ENCODE results near the gene HIPK4. TPM values are rescaled to one million over a fixed set of nuclear protein-coding genes. Genes with fewer than 3 reads are reported as not detected.

HIPK4 gene, protein sequence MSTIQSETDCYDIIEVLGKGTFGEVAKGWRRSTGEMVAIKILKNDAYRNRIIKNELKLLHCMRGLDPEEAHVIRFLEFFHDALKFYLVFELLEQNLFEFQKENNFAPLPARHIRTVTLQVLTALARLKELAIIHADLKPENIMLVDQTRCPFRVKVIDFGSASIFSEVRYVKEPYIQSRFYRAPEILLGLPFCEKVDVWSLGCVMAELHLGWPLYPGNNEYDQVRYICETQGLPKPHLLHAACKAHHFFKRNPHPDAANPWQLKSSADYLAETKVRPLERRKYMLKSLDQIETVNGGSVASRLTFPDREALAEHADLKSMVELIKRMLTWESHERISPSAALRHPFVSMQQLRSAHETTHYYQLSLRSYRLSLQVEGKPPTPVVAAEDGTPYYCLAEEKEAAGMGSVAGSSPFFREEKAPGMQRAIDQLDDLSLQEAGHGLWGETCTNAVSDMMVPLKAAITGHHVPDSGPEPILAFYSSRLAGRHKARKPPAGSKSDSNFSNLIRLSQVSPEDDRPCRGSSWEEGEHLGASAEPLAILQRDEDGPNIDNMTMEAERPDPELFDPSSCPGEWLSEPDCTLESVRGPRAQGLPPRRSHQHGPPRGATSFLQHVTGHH
- 0.06 and 0.13 TPM in 2 replicates for total RNA-seq

DNA sequence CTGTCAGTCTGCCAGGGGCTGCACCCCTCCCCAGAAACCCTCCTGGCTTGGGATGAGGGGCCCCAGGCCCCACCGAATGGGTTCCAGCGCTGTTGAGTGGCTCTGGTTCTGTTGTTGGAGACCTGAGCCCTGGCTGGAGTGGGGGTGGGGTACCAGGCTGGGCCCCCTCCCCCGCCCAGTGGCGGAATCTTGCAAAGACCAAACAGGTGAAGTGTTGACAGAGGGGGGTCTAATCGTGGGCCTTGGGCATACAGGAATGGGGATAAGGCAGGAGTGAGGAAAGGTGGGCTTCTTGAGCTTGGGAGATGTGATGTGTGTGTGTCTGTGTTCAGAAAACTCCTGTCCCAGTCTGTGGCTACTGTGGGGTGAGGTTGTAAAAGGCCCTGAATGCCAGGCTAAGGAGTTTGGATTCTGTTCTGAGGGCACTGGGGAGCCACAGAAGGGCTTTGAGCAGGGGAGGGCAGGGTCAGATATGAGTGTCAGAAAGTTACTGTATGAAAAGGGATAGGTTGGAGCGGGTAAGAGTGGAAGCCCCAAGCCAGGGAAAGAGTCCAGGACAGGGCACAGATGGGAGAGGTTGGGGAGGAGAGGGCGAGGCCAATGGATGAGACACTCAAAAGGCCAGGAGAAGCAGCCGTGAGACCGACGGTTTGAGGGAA lies at the start of gene HIPK4:
HIPK4 (minus strand) TSS at position 98 of the 659 bp plus-strand sequence. CDS start 279 bp downstream, outside the sequence.

DNA sequence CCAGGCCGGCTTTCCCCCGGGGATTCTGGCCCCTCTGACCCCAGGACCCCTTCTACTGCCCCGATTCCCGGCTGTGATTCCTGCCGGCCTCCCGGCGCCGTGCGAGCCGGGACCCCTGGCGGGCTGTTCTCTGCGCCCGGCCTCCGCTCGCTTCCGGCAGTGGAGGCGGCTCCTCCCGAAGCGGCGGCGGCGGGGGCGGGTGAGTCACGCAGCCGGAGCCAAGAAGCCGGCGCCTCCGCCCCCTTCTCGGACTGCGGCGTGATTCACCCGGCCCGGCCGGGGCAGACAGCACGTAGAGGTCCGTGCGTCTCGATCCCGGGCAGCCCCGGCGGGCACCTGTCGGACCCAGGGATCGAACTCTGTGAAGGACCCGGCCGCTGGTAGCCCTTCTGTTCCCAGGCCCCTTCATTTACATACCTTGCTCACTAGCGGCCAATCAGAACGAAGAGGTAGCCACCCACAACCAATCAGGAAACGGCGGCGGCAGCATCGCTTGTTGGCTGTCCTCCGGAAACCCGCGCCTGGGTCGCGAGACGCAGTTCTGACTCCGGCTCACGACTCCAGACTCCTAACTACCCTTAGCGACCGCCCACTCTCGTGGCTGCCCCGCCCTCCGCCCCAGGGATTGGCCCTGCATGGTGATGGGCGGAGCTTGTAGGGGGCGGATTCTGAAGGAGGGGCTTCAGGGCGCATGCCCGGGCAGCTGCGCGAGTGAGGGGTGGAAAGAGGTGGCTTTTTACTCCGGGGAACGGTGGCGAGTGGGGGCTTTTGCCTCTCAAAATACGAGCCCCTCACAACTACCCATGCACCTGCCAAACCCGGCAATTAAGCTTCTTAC lies 35.7 kb upstream of the HIPK4 start, which contains the start of gene SERTAD1:
SERTAD1 (minus strand) TSS at position 543 of the 838 bp plus-strand sequence. CDS start 2,446 bp downstream, outside the sequence.

DNA sequence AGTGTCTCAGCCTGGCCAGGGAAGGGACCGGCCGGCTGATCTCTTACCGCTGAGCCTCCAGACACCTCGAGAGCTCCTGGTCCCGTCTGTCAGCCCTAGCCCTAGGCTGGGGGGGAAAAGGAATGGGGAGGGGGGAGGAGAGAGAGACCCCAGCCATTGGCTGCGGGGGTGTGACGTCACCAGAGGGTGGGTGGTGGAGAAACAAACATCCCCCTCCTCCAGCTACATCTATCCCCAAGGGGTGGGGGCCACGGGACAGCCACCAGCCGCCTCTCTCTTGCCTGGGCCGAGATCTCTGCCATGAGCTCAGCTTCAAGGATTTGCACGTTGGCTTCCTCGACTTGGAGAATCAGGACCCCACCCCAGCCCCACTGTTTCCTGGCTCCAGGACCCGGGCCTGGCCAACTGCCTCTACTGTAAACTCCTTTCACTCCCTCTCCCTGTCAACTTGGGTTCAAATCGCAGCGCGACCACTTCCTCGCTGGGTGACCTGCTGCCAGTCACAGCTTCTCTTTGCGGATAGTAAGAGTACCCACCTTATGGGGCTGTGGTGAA lies 23.4 kb upstream of the HIPK4 start, which contains the start of gene PRX:
PRX (minus strand) TSS at position 88 of the 555 bp plus-strand sequence. CDS start 5,446 bp downstream, outside the sequence.

DNA sequence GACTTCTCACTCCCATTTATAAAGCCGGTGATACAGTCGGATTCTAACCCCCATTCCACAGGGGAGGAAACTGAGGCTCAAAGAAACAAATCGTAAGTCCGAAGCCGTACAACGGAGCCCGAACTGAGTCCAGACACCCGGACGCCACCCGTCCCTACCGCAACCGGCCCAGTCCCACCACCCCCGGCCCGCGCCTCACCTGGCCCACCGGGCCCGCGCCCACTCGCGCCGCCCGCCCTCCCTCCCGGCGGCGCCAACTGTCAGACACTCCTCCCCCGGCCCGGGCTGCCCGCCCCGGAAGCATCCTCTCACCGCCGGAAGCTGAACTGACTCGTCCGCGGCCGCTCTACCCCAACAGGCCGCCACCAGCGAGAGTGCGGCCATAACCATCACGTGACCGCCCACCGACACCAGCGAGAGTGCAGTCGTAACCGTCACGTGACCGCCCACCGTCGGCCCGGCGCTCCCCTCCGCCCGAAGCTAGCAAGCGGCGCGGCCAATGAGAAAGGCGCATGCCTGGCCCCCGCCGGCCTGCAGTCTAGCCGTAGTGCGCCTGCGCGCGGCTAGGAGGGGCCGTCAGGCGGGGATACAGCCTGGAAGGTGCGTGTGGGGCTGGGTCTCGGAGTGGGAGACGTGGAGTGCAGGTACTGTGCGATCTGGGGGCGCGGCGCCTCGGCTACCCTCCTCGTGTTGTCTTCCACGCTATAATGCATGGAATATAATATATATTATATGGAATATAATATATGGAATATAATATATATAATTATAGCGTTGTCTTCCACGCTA lies 41.7 kb downstream of the HIPK4 start, which contains the start of the genes C19orf47 and PLD3:
C19orf47 (minus strand) TSS at position 273 of the 789 bp plus-strand sequence. CDS start 6,540 bp downstream, outside the sequence.
PLD3 (plus strand) TSS at position 571 of the 789 bp plus-strand sequence. CDS start 17,789 bp downstream, outside the sequence.

Other genes with a start within 250 kb of the HIPK4 start
- gene MAP3K10, start 198.8 kb downstream of the HIPK4 start, total RNA-seq = 5.8 and 7.3 TPM in 2 replicates
- gene TTC9B, start 171.8 kb downstream of the HIPK4 start, total RNA-seq = not detected in 2 replicates
- gene CCNP, start 163.5 kb downstream of the HIPK4 start, total RNA-seq = 0.06 and 0.13 TPM in 2 replicates
- 65.1 and 75.9 TPM in 2 replicates for gene AKT2, start 104.8 kb downstream of the HIPK4 start, total RNA-seq
- 4.0 and 5.4 TPM in 2 replicates for gene C19orf47, start 41.8 kb downstream of the HIPK4 start, total RNA-seq
- gene PLD3, start 41.5 kb downstream of the HIPK4 start, total RNA-seq = 159 and 203 TPM in 2 replicates
- gene PRX, start 23.2 kb upstream of the HIPK4 start, total RNA-seq = 0.92 and 1.2 TPM in 2 replicates
- 20.4 and 34.9 TPM in 2 replicates for gene SERTAD1, start 35.8 kb upstream of the HIPK4 start, total RNA-seq
- 17.4 and 18.6 TPM in 2 replicates for gene SERTAD3, start 54.2 kb upstream of the HIPK4 start, total RNA-seq
- gene BLVRB, start 75.6 kb upstream of the HIPK4 start, total RNA-seq = 127 and 149 TPM in 2 replicates
- gene SPTBN4, start 76.8 kb upstream of the HIPK4 start, total RNA-seq = 2.4 and 2.8 TPM in 2 replicates
- gene SHKBP1, start 186.7 kb upstream of the HIPK4 start, total RNA-seq = 14.5 and 25.6 TPM in 2 replicates
- gene LTBP4, start 211.2 kb upstream of the HIPK4 start, total RNA-seq = 14.5 and 16.1 TPM in 2 replicates

Measured in aortic smooth muscle cell (primary cell).